GM19397 (cell line): ENCODE results near the gene CEP85L.

Experiments used
- ATAC-seq: cut with Tn5 transposase; IDR thresholded peaks from one replicate; pipeline ENCODE4 v1.9.1; 2021; ENCODE audit warnings: mild to moderate bottlenecking, moderate library complexity; ENCODE audit not compliant: unreplicated experiment

Gene CEP85L

GRCh38 chr6:118651282-118652050 is at the start of gene CEP85L:
TSS of gene CEP85L (minus strand) at chr6:118651591. CDS start at chr6:118651269, 322 bp downstream.
- peak; percentile 88 for ATAC-seq

GRCh38 chr6:118700531-118700930 is 49.1 kb upstream of the CEP85L start:
- no peak for ATAC-seq

- no peak for ATAC-seq
Observed at GRCh38 chr6:118697554-118697953, 46.2 kb upstream of the CEP85L start.

- ATAC-seq = no peak
Observed at GRCh38 chr6:118696271-118696670, 44.9 kb upstream of the CEP85L start.

GRCh38 chr6:118693562-118693961 is 42.2 kb upstream of the CEP85L start:
- no peak for ATAC-seq

GRCh38 chr6:118685823-118686449 is 34.5 kb upstream of the CEP85L start:
- no peak for ATAC-seq

GRCh38 chr6:118683881-118684872 is 32.8 kb upstream of the CEP85L start:
- ATAC-seq = no peak

GRCh38 chr6:118680452-118681095 is 29.2 kb upstream of the CEP85L start:
- ATAC-seq = no peak

- ATAC-seq = no peak
Observed at GRCh38 chr6:118679327-118679901, 28.0 kb upstream of the CEP85L start.

- no peak for ATAC-seq
Observed at GRCh38 chr6:118678866-118679265, 27.5 kb upstream of the CEP85L start.

- no peak for ATAC-seq
Observed at GRCh38 chr6:118677193-118677592, 25.8 kb upstream of the CEP85L start.

- ATAC-seq = no peak
Observed at GRCh38 chr6:118675225-118675624, 23.8 kb upstream of the CEP85L start.

- ATAC-seq = no peak
Observed at GRCh38 chr6:118674772-118675171, 23.4 kb upstream of the CEP85L start.

GRCh38 chr6:118672678-118673077 is 21.3 kb upstream of the CEP85L start:
- ATAC-seq = no peak

- ATAC-seq = no peak
Observed at GRCh38 chr6:118669561-118669960, 18.2 kb upstream of the CEP85L start.

GRCh38 chr6:118668761-118669385 is 17.5 kb upstream of the CEP85L start:
- no peak for ATAC-seq

- ATAC-seq = no peak
Observed at GRCh38 chr6:118667988-118668387, 16.6 kb upstream of the CEP85L start.

GRCh38 chr6:118665011-118665410 is 13.6 kb upstream of the CEP85L start:
- ATAC-seq = no peak

- ATAC-seq = no peak
Observed at GRCh38 chr6:118663993-118664985, 12.9 kb upstream of the CEP85L start.
